Measurements from ENCODE around the gene INTS4.
"Not testable (repeated sequence)": the region's sequence is repeated elsewhere in the genome, so short reads cannot be mapped to it uniquely, and the experiment has no call there.

Gene INTS4

GRCh38 chr11:77865805-77866204 lies 128.7 kb downstream of the INTS4 start (continued):
- no peak for TF ChIP-seq OSR2 (tag by site-specific recombination; IDR thresholded peaks at IDR 0.05)

GRCh38 chr11:77861444-77861843 lies 133.0 kb downstream of the INTS4 start:
- H3K4me3 ChIP-seq (ENCODE audit: low read depth, low read length); H3K27ac ChIP-seq (ENCODE audit: extremely low read depth, low read depth, low read length); H3K9me3 ChIP-seq (ENCODE audit: control insufficient read depth, insufficient read depth, low read depth, low read length); POLR2A ChIA-PET; CTCF ChIA-PET; H3K36me3 ChIP-seq (ENCODE audit: control insufficient read depth in 2 of 2, insufficient read depth in 1 of 2, low read length in 2 of 2); H3K4me1 ChIP-seq (ENCODE audit: control insufficient read depth, insufficient read depth, low read length): not testable (repeated sequence)

GRCh38 chr11:77857906-77858457 lies 136.5 kb downstream of the INTS4 start:
- H3K4me3 ChIP-seq (ENCODE audit: low read depth, low read length); H3K4me1 ChIP-seq (ENCODE audit: control insufficient read depth, insufficient read depth, low read length); H3K27ac ChIP-seq (ENCODE audit: extremely low read depth, low read depth, low read length); H3K9me3 ChIP-seq (ENCODE audit: control insufficient read depth, insufficient read depth, low read depth, low read length): not testable (repeated sequence)
- ChIA-PET CTCF (interaction anchor here (0.6 kb wide), 1 partner anchor 673 kb away, joined by 3 read pairs; no protein-coding TSS in a partner anchor), POLR2A (interaction anchor here (0.7 kb wide), 1 partner anchor 699 kb away, joined by 4 read pairs; no protein-coding TSS in a partner anchor)
- peaks cover 0 to 32% of the 10 kb centered on the region in 2 experiments; a peak in 2 of 3 replicates for H3K36me3 ChIP-seq (ENCODE audit: control insufficient read depth in 2 of 2, insufficient read depth in 1 of 2, low read length in 2 of 2)

GRCh38 chr11:77854838-77855237 lies 139.6 kb downstream of the INTS4 start:
- ChIA-PET POLR2A (no interaction called here), CTCF (no interaction called here)
- Histone ChIP-seq H3K9me3 (ENCODE audit: control insufficient read depth, insufficient read depth, low read depth, low read length) (no peaks in the 10 kb centered on the region), H3K4me1 (ENCODE audit: control insufficient read depth, insufficient read depth, low read length) (no peaks in the 10 kb centered on the region), H3K27ac (ENCODE audit: extremely low read depth, low read depth, low read length) (no peak overlapping the region), H3K4me3 (ENCODE audit: low read depth, low read length) (no peak overlapping the region), H3K36me3 (ENCODE audit: control insufficient read depth in 2 of 2, insufficient read depth in 1 of 2, low read length in 2 of 2) (peaks cover 0 to 36% of the 10 kb centered on the region in 2 experiments; a peak in 2 of 3 replicates)
- TF ChIP-seq PRDM10 (tag by site-specific recombination; IDR thresholded peaks at IDR 0.05) (no peak), ZNF473 (tag by site-specific recombination; IDR thresholded peaks at IDR 0.05) (no peak), ZNF239 (tag by site-specific recombination; IDR thresholded peaks at IDR 0.05) (no peak), SP3 (tag by site-specific recombination; IDR thresholded peaks at IDR 0.05) (no peak), ZNF155 (tag by site-specific recombination; IDR thresholded peaks at IDR 0.05) (no peak), BCL11A (tag by site-specific recombination; IDR thresholded peaks at IDR 0.05; ENCODE audit: low read depth) (no peak), SETDB1 (IDR thresholded peaks at IDR 0.05; ENCODE audit: insufficient read length, low read length) (peak; percentile 86), ZNF585B (tag by site-specific recombination; IDR thresholded peaks at IDR 0.05) (peak; percentile 96), ZNF837 (tag by site-specific recombination; IDR thresholded peaks at IDR 0.05) (no peak), ZNF169 (tag by site-specific recombination; IDR thresholded peaks at IDR 0.05) (no peak)

GRCh38 chr11:77851503-77851902 lies 143.0 kb downstream of the INTS4 start:
- H3K4me1 ChIP-seq (ENCODE audit: control insufficient read depth, insufficient read depth, low read length): no peaks in the 10 kb centered on the region
- ChIA-PET CTCF (no interaction called here), POLR2A (no interaction called here)
- TF ChIP-seq EGR2 (tag by site-specific recombination; IDR thresholded peaks at IDR 0.05; ENCODE audit: low read depth): peak; percentile 27; the same call in 1 of the 2 replicates
- 0 out of 2 replicates have a peak, but pooled peaks have one; percentile 19 for TF ChIP-seq ZFHX2 (tag by site-specific recombination; conservative IDR thresholded peaks at IDR 0.05)
- TF ChIP-seq ZNF2 (tag by site-specific recombination; IDR thresholded peaks at IDR 0.05): no peak
- TF ChIP-seq ZNF155 (tag by site-specific recombination; IDR thresholded peaks at IDR 0.05): no peak
- no peaks in the 10 kb centered on the region for H3K9me3 ChIP-seq (ENCODE audit: control insufficient read depth, insufficient read depth, low read depth, low read length)
- H3K4me3 ChIP-seq (ENCODE audit: low read depth, low read length): no peak overlapping the region
- peaks cover 0 to 33% of the 10 kb centered on the region in 2 experiments; a peak in 2 of 3 replicates for H3K36me3 ChIP-seq (ENCODE audit: control insufficient read depth in 2 of 2, insufficient read depth in 1 of 2, low read length in 2 of 2)
- H3K27ac ChIP-seq (ENCODE audit: extremely low read depth, low read depth, low read length): no peak overlapping the region

- H3K36me3 ChIP-seq (ENCODE audit: control insufficient read depth in 2 of 2, insufficient read depth in 1 of 2, low read length in 2 of 2): peaks cover 0 to 36% of the 10 kb centered on the region in 2 experiments; a peak in 1 of 3 replicates
- H3K27ac ChIP-seq (ENCODE audit: extremely low read depth, low read depth, low read length); H3K9me3 ChIP-seq (ENCODE audit: control insufficient read depth, insufficient read depth, low read depth, low read length); POLR2A ChIA-PET; CTCF ChIA-PET; H3K4me3 ChIP-seq (ENCODE audit: low read depth, low read length); H3K4me1 ChIP-seq (ENCODE audit: control insufficient read depth, insufficient read depth, low read length): not testable (repeated sequence)
Measured at GRCh38 chr11:77843700-77844099, 150.8 kb downstream of the INTS4 start.
